Measurements from ENCODE around the gene TECPR2.
"Not testable (repeated sequence)": the region's sequence is repeated elsewhere in the genome, so short reads cannot be mapped to it uniquely, and the experiment has no call there.

Gene TECPR2

DNA sequence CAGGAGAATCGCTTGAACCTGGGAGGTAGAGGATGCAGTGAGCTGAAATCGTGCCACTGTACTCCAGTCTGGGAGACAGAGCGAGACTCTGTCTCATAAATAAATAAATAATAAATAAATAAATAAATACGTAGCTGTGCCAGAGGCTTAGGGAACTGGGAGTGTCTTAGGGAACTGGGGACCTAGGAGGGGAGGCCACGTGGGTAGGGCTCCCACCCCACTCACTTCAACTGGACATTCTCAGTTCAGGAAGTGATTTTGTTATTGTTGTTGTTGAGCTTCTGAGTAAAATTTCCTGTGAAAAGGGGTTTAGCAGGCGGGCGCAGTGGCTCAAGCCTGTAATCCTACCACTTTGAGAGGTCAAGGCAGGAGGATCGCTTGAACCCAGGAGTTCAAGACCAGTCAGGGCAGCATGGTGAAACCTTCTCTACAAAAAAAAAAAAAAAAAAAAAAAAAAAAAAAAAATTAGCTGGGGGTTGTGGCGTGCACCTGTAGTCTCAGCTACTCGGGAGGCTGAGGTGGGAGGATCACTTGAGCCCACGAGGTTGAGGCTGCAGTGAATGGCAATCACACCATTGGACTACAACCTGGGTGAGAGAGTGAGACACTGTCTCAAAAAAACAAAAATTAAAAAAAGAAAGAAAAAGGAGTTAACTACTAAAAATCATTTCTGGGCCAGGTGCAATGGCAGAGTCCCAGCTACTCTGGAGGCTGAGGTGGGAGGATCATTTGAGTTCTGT, 165.9 kb downstream of the TECPR2 start:
- no peak for DNase-seq (ENCODE audit: low read depth in 2 of 2)

DNA sequence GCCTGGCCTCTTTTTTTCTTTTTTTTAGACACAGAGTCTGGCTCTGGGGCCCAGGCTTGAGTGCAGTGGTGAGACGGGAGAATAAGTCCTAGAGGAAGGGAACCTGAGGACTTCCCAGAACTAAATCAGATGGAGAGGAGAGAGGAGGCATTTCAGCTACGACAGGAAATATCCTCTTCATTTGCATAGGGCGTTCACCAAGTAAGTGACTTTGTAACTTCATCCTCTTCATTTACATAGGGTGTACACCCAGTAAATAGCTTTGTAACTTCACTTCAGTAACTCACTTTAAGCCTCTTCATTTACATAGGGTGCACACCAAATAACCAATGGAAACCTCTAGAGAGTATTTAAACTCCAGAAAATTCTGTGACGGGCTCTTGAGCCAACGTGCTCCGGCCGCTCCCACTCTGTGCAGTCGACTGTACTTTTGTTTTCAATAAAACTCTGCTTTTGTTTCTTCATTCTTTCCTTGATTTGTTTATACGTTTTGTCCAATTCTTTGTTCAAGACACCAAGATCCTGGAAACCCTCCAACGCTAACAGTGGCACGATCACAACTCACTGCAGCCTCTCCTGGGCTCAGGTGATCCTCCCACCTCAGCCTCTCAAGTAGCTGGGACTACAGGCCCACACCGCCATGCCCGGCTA, 168.2 kb downstream of the TECPR2 start:
- no peak for DNase-seq (ENCODE audit: low read depth in 2 of 2)

DNA sequence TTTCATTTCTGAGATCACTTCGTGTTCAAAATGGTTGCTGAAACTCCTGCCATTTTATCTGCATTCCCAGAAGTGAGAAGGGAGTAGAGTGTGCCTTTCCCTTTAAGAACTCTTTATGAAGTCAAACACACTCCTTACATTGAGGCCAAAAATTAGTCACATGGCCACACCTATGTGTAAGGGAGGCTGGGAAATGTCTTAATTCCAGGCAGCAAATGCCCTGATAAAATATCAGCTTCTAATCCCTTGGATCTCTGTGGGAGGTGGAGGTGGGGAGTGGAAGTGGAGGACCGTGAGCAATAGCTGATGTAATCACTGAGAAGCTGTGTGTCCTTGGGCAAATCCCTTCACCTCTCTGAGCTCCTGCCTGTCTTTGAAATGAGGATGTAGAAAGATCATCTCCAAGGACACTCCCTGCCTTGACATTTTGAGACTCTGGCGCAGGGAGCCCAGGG, 169.5 kb downstream of the TECPR2 start:
- DNase-seq (ENCODE audit: low read depth in 2 of 2), result no peak

DNA sequence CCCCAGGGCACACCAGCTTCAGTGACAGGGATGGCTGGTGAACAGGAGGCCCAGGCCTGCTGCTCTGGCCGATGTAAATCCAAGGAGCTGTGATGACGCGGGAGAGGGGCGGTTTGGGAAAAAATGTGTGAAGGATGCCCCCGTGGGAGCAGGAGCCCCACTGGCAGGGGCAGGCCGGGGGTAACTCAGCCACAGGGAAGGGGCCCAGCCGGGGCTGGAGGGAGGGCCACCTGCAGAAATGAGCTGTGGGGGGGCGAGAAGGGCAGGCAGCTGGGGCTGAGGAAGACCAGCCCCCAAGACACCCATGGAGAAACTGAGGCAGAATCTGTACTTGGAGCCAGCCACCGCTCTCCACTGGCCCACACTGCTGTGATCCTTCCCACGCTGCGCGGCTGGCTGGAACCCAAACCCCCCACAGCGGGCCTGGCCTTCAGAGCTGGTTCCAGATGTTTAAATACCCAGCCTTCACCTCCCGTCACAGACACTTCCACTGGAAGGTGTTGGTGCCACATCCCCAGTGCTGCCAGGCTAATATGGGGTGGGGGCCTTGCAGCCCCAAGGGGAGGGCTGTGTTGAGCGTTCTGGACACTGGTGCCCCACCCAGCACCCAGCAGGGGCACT, 175.3 kb downstream of the TECPR2 start:
- no peak for DNase-seq (ENCODE audit: low read depth in 2 of 2)

DNA sequence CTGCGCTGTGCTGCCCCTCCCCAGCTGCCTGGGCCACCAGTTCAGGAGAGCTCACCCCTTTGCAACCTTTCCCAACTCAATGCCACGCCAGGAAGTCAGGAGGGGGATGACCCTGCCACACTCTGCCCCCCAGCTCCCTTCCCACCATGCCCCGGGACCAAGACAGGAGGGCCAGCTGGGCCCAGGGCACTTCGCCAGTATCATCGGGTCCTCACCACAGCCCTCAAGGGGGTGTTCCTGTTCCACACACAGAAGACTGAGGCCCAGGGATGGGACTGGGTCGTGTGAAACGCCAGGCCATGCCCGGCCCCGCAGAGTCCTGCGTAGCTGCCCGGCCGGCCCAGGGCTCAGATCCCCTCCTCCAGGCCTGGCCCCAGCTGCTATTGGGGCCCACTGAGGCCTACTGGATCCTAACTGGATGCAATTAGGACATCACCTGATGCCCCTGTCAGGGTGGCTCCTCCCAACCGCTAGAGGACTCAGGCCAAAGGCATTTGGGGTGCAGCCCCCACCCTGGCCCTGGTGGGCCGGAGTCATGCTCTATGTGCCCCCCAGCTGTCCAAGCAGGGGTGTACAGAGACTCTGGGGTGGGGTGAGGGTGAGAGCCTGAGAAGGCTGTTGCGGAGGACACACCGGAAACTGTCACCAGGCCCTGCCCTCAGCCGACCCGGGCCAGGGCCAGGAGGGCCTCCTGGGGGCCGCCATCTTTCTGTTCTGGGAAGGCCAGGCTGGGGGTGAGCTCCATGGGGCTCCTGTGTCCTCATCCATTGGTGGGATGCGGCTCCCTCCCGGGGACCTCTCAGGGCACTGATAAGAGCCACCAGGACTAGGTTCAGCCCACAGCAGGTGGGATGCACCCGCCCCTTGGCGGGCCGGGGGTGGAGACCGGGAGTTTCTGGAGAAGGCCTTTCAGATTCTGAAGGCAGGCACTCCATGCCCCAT, 176.1 kb downstream of the TECPR2 start:
- DNase-seq (ENCODE audit: low read depth in 2 of 2), result no peak

DNA sequence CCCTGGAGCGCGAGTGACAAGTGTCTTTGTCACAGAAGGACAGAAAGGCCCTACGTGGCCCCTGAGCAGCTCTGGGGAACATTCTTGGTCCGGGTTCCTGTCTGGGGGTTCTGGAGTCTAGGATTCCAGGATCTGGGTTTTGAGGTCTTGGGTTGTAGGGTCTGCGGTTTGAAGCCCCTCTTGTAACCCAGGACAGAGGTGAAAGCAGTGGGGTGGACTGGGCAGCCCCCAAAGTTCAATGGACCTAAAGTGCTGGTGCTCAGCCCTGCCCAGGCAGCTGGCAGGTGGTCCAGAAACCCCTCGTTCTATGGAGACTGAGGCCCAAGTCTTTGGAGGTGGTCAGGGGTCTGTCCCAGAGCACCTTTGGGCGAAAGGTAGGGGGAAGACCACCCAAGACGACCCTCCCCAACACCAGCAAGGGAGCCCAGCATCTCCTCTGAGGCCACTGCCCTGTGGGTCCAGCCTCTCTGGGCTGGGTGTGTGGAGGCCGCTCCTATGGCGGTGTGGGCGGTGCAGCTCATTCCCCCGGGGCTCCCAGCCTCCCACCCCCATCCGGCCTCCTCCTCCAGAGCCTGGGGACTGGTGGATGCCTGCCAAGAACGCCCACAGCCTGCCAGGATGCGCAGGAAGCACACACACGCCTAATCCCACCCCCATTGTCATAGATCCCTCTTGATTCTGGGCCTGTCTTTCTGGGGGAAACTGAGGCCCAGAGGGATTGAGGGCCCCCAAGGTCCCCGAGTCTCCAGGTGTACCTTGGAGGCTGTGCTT, 177.0 kb downstream of the TECPR2 start:
- DNase-seq (ENCODE audit: low read depth in 2 of 2), result no peak

DNA sequence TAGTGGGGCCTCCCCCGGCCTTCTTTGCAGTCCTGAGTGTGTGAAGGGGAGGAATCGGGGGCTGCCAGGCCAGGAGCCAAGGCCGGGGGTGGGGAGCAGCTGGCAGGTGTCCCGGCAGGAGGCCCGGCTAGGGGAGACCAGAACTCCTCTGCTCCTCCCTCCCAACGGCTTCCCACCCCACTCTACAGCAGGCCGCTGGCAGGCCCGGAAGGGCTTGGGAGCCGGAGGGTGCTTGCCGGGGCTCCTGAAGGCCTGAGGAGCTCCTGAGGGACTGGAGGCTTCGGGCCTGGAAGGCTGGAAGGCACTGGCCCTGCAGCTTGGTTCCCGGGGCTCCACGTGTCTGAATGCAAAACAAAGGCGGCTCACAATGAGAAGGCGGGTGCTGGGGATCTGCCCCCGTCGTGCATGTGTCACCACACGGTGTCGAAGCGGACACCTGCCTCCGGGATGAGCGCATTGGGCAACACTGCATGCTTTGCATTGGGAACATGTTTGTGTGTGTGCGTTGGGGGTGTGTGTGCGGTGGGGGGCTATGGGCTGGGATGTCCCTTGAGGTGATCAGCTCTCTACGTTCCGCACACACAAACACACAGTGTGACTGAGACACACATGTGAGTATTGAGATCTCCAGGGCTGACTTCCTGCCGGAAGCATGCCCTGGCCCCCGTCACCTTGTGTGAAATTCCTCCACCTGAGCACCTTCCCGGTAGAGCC, 177.7 kb downstream of the TECPR2 start:
- DNase-seq (ENCODE audit: low read depth in 2 of 2), result no peak

DNA sequence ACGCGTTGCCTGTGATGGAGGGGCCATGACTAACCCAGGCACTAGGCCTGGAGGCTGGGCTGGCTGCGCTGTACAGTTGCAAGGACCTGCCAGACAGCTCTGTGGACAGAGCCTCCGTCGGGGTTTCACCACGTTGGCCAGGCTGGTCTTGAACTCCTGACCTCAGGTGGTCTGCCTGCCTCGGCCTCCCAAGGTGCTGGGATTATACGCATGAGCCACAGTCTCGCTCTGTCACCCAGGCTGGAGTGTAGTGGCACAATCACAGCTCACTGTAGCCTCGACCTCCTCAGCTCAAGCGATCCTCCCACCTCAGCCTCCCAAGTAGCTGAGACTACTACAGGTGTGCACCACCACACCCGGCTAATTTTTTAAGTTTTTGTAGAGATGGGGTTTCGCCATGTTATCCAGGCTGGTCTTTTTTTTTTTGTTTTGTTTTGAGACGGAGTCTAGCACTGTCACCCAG, 178.3 kb downstream of the TECPR2 start:
- DNase-seq (ENCODE audit: low read depth in 2 of 2), result not testable (repeated sequence)

DNA sequence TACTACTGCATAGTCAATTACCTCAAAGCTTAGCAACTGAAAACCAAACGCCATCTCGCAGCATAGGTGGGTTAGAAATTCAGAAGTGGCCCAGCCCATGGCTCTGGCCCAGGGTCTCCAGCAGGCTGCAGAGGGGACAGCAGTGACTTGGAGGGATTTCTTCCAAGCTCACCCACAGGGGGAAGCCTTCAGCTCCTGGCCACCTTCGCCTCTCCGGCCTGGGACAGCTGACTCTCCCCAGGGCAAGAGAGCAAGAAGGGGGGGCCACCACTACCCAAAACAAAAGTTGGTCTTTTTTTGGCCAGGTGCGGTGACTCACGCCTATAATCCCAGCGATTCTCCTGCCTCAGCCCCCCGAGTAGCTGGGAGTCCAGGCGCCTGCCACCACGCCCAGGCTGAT, 179.0 kb downstream of the TECPR2 start:
- DNase-seq (ENCODE audit: low read depth in 2 of 2), result no peak

DNA sequence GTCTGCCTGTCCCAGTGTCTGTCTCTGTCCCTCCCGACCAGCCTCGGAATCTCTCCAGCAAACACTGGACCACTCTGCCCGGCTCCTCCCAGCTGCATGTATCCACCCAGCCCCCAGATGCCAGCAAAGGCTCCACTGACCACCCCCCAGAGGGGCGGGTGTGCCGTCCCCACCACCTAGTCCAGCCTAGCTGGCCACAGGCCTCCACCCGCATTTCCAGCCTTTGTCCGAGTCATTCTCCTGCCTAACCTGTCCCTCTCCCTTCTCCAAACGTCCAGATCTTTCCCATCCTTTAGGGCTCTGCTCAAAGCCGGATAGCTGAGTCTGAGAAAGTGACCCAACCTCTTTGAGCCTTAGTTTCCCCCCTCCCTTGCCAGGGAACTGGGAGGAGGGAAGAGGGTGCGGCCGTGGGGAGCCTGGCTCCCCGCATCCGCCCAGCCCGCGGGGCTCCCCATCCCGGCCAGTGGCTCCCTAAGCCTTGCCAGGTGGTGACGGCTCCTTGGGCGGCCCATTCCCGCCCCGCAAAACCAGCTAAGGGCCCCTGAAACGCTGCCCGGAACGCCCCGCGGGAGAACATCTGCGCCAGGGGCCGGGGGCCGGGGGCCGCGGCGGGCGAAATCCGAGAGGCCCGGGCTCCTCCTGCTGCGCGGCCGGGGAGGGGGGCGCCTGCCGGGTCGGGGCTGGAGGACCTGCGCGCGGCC, 181.5 kb downstream of the TECPR2 start:
- no peak for DNase-seq (ENCODE audit: low read depth in 2 of 2)

DNA sequence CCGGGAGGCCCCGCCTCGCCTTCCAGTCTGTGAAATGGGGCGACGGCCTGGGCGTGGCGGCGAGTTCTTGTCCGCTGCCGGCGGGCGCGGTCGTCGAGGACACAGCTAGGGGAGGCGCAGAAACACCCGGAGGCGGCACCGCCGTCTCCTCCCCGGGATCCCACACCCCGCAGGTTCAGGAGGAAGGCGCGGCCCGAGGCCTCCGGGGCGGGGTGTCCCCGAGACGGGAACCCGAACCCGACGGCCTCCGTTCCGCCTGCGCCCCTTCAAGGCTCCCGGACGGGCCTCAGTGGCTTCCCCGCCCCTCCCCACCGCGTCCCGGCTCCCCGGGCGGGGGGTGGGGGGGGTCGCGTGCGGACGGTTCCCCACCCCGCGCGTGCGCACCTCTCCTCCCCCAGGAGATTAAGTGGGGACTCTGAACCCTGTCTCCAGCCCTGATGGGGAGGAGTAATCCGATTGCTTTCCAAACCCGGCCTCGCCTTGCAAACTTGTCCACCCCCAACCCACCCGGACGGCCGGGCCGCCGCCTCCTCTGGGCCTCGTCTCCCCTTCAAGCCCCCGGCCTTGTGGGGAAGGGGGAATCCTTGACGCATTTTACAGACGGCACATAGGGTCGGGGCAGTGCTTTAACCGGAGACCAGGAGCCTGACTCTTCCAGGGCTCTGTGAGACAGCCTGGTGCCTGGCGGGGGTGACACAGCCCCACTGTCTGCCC, 182.2 kb downstream of the TECPR2 start:
- no peak for DNase-seq (ENCODE audit: low read depth in 2 of 2)

DNA sequence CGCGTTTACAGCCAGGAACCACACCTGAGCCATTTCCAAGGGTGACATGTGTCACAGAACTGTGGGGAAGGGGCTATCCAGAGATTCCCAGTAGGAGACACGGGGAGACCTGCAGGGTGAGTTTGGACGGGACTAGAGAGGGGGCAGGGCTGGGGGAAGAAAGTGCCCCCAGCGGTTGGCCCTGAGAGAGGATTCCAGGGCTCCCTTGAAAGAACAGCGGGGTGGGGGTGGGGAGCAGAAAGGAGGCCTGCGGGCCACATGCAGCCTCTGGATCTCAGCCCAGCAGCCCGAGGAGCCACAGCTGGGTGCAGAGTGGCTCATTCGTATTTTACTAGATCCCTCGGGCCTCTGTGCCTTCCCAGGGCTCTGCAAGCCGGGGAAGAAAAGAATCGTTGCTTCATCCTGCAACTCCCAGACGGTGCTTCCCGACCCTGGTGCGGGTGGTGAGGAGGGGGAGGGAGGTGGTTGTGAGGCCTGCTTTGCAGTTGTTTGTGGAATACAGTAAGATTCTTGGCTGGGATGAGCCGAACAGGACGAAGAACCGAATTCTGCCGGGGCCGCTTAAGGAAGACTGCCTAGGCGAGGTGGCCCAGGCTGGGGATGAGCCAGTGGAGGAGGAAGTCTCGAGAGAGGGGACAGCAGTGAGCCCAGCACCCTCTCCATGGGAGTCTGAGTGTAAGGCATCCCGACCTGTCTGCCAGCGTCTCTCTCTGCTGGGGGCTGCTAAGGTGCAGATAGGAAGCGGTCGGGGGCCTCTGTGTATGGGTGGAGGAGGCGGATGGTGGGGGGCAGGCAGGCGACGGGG, 182.9 kb downstream of the TECPR2 start:
- DNase-seq (ENCODE audit: low read depth in 2 of 2), result no peak

DNA sequence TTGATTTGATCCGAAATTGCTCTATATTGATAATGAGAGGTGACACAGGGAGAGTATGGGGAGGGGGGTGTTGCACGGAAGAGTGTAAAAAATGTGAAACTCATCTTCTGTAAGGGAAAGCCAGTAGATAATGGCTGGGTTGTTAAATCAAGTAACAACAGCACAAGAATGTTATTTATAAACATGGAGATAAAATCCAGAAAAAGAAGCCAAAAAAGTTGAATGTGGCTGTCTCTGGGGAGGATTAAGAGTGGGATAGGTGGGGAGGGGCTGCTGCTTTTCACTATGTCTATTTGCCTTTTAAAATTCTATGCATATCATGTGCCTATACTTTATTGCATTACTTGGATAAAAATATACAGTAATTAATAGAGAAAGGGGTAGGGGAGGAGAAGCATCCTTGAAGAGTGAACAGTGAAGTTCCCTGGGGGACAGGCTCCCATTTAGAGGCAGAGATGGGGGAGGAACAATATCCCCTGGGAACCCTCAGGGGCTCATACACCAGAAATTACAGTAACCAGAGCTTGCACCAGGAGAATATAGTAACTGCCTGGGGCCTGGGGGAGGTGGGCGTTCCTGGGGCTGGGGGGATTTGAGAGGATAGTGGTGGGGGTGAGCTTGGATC, 186.0 kb downstream of the TECPR2 start:
- no peak for DNase-seq (ENCODE audit: low read depth in 2 of 2)

DNA sequence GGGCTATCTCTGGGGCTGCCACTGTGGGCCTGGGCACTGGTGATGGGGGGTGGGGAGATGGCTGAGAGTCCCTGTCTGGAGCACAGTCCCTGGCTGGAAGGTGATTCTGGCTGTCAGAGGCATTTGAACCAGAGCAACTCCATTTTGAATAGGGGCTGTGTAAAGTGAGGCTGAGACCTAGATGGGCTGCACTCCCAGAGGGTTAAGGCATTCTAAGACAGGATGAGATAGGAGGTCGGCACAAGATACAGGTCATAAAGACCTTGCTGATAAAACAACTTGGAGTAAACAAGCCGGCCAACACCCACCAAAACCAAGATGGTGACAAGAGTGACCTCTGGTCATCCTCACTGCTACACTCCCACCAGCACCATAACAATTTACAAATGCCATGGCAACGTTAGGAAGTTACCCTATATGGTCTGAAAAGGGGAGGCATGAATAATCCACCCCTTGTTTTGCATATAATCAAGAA, 188.2 kb downstream of the TECPR2 start:
- not testable (repeated sequence) for DNase-seq (ENCODE audit: low read depth in 2 of 2)
